Activated CD8-positive, alpha-beta memory T cell treated with anti-CD3 and anti-CD28 coated beads, Interleukin-2, amount 10 ng/mL, durations not matched to agents 7 days and 5 days (primary cell): ENCODE data around the gene IQGAP2. TPM values are rescaled to one million over a fixed set of nuclear protein-coding genes. Genes with fewer than 3 reads are reported as not detected.

Experiments
- ATAC-seq: fragments of 150-1000 bp; cut with Tn5 transposase; one replicate; pipeline ENCODE4 v1.10.0; 2021; ENCODE audit warnings: moderate library complexity
- CTCF ChIA-PET: fragments of 350-600 bp; sonication (Branson Sonifier 250); formaldehyde crosslinking; loops from one replicate; lab custom pipeline; 2021; ENCODE audit warnings: antibody characterized with exemption; lab: Charles Lee
- DNase-seq: peaks from one replicate; pipeline ENCODE4 v3.0.0-alpha.2; 2020
- H3K27ac Mint-ChIP-seq: one replicate; pipeline ENCODE4 v1.8.0; 2021; ENCODE audit warnings: mild to moderate bottlenecking, mixed read lengths
- H3K27me3 Mint-ChIP-seq: one replicate; pipeline ENCODE4 v1.8.0; 2021; ENCODE audit warnings: mixed read lengths
- H3K36me3 Mint-ChIP-seq: one replicate; pipeline ENCODE4 v1.8.0; 2021; ENCODE audit warnings: mild to moderate bottlenecking, mixed read lengths
- H3K4me1 Mint-ChIP-seq: one replicate; pipeline ENCODE4 v1.8.0; 2021; ENCODE audit warnings: mixed read lengths
- H3K4me3 Mint-ChIP-seq: one replicate; pipeline ENCODE4 v1.8.0; 2021; ENCODE audit warnings: mild to moderate bottlenecking, moderate library complexity, mixed read lengths
- H3K9me3 Mint-ChIP-seq: one replicate; pipeline ENCODE4 v1.8.0; 2022; ENCODE audit warnings: low read depth, mixed read lengths
- total RNA-seq, 2 experiments: library from RNA; stranded (reverse); gene quantifications; one replicate each; pipeline ENCODE4 v1.2.3, GENCODE V29; 2021

Gene IQGAP2
- total RNA-seq, 2 experiments from 2014 or later: 70.2 to 118 TPM

- peaks cover 67% of the 10 kb centered on the region for H3K36me3 Mint-ChIP-seq
- no peak for DNase-seq
- H3K27ac Mint-ChIP-seq: no peak overlapping the region
- no peak overlapping the region for H3K4me3 Mint-ChIP-seq
- H3K4me1 Mint-ChIP-seq: peaks cover 26% of the 10 kb centered on the region
- ATAC-seq: no peak
- H3K9me3 Mint-ChIP-seq: no peaks in the 10 kb centered on the region
- no peaks in the 10 kb centered on the region for H3K27me3 Mint-ChIP-seq
- CTCF ChIA-PET: interaction anchor here (0.8 kb wide), 2 partner anchors 9 to 11 kb away, joined by 3 to 4 read pairs; no protein-coding TSS in a partner anchor
Measured at GRCh38 chr5:76689321-76690036, 286.4 kb downstream of the IQGAP2 start.

GRCh38 chr5:76690037-76690679, 287.1 kb downstream of the IQGAP2 start:
- H3K36me3 Mint-ChIP-seq: peaks cover 66% of the 10 kb centered on the region
- no peaks in the 10 kb centered on the region for H3K27me3 Mint-ChIP-seq
- H3K4me1 Mint-ChIP-seq: peaks cover 27% of the 10 kb centered on the region
- no peaks in the 10 kb centered on the region for H3K9me3 Mint-ChIP-seq
- H3K4me3 Mint-ChIP-seq: no peak overlapping the region
- DNase-seq: no peak
- CTCF ChIA-PET: interaction anchor here (0.8 kb wide), 1 partner anchor 10 kb away, joined by 4 read pairs; no protein-coding TSS in a partner anchor
- no peak for ATAC-seq
- H3K27ac Mint-ChIP-seq: peak overlapping the region; percentile 17

- H3K36me3 Mint-ChIP-seq: peaks cover 66% of the 10 kb centered on the region
- no peaks in the 10 kb centered on the region for H3K9me3 Mint-ChIP-seq
- peaks cover 29% of the 10 kb centered on the region for H3K4me1 Mint-ChIP-seq
- no peaks in the 10 kb centered on the region for H3K27me3 Mint-ChIP-seq
- no peak for ATAC-seq
- H3K4me3 Mint-ChIP-seq: no peak overlapping the region
- DNase-seq: no peak
- CTCF ChIA-PET: interaction anchor here (3.7 kb wide), 1 partner anchor 84 kb away, joined by 18 read pairs; no protein-coding TSS in a partner anchor
- peak overlapping the region; percentile 79 for H3K27ac Mint-ChIP-seq
Measured at GRCh38 chr5:76690704-76691466, 287.8 kb downstream of the IQGAP2 start.

- CTCF ChIA-PET: interaction anchor here (1.5 to 3.7 kb wide), 2 partner anchors 14 to 83 kb away, joined by 4 to 18 read pairs; no protein-coding TSS in a partner anchor
- H3K4me3 Mint-ChIP-seq: peak overlapping the region; percentile 56
- peaks cover 34% of the 10 kb centered on the region for H3K4me1 Mint-ChIP-seq
- H3K9me3 Mint-ChIP-seq: no peaks in the 10 kb centered on the region
- peaks cover 66% of the 10 kb centered on the region for H3K36me3 Mint-ChIP-seq
- DNase-seq (no peak), ATAC-seq (peak; percentile 87)
- peak overlapping the region; percentile 79 for H3K27ac Mint-ChIP-seq
- no peaks in the 10 kb centered on the region for H3K27me3 Mint-ChIP-seq
Measured at GRCh38 chr5:76691467-76692273, 288.6 kb downstream of the IQGAP2 start.

- CTCF ChIA-PET: interaction anchor here (0.9 to 3.7 kb wide), 3 partner anchors 13 to 90 kb away, joined by 3 to 18 read pairs (median 4); no protein-coding TSS in a partner anchor
- H3K4me3 Mint-ChIP-seq: peak overlapping the region; percentile 56
- peaks cover 34% of the 10 kb centered on the region for H3K4me1 Mint-ChIP-seq
- DNase-seq (no peak), ATAC-seq (no peak)
- H3K27me3 Mint-ChIP-seq: no peaks in the 10 kb centered on the region
- peaks cover 61% of the 10 kb centered on the region for H3K36me3 Mint-ChIP-seq
- H3K9me3 Mint-ChIP-seq: no peaks in the 10 kb centered on the region
- peak overlapping the region; percentile 79 for H3K27ac Mint-ChIP-seq
Measured at GRCh38 chr5:76692274-76692540, 289.1 kb downstream of the IQGAP2 start.

- no peaks in the 10 kb centered on the region for H3K27me3 Mint-ChIP-seq
- no peak overlapping the region for H3K4me3 Mint-ChIP-seq
- peaks cover 59% of the 10 kb centered on the region for H3K36me3 Mint-ChIP-seq
- CTCF ChIA-PET: interaction anchor here (0.9 to 3.7 kb wide), 3 partner anchors 13 to 91 kb away, joined by 3 to 18 read pairs (median 4); no protein-coding TSS in a partner anchor
- no peak for DNase-seq
- H3K9me3 Mint-ChIP-seq: no peaks in the 10 kb centered on the region
- H3K4me1 Mint-ChIP-seq: peaks cover 34% of the 10 kb centered on the region
- no peak for ATAC-seq
- no peak overlapping the region for H3K27ac Mint-ChIP-seq
Measured at GRCh38 chr5:76692651-76693050, 289.6 kb downstream of the IQGAP2 start.

GRCh38 chr5:76693141-76693540, 290.1 kb downstream of the IQGAP2 start:
- H3K27ac Mint-ChIP-seq: no peak overlapping the region
- peaks cover 59% of the 10 kb centered on the region for H3K36me3 Mint-ChIP-seq

GRCh38 chr5:76694317-76694716, 291.2 kb downstream of the IQGAP2 start:
- CTCF ChIA-PET: interaction anchor here (1.1 to 3.7 kb wide), 2 partner anchors 80 kb away, joined by 3 to 18 read pairs; no protein-coding TSS in a partner anchor
- Mint-ChIP-seq H3K9me3 (no peaks in the 10 kb centered on the region), H3K4me3 (no peak overlapping the region), H3K27ac (no peak overlapping the region), H3K36me3 (peaks cover 60% of the 10 kb centered on the region), H3K4me1 (peaks cover 39% of the 10 kb centered on the region), H3K27me3 (no peaks in the 10 kb centered on the region)
- DNase-seq: no peak
- ATAC-seq: no peak

More at GRCh38 chr5:76693141-76693540, 290.1 kb downstream of the IQGAP2 start:
- ATAC-seq (no peak), DNase-seq (no peak)
- H3K4me1 Mint-ChIP-seq: peaks cover 34% of the 10 kb centered on the region
- H3K9me3 Mint-ChIP-seq: no peaks in the 10 kb centered on the region
- CTCF ChIA-PET: interaction anchor here (0.9 to 3.7 kb wide), 3 partner anchors 12 to 91 kb away, joined by 3 to 18 read pairs (median 4); no protein-coding TSS in a partner anchor
- H3K27me3 Mint-ChIP-seq: no peaks in the 10 kb centered on the region
- H3K4me3 Mint-ChIP-seq: no peak overlapping the region

GRCh38 chr5:76695346-76695745, 292.3 kb downstream of the IQGAP2 start:
- ATAC-seq (no peak), DNase-seq (no peak)
- peaks cover 35% of the 10 kb centered on the region for H3K4me1 Mint-ChIP-seq
- no peak overlapping the region for H3K27ac Mint-ChIP-seq
- no peak overlapping the region for H3K4me3 Mint-ChIP-seq
- CTCF ChIA-PET: interaction anchor here (0.5 to 1.1 kb wide), 2 partner anchors 79 to 242 kb away, joined by 3 read pairs; no protein-coding TSS in a partner anchor
- H3K36me3 Mint-ChIP-seq: peaks cover 53% of the 10 kb centered on the region
- H3K9me3 Mint-ChIP-seq: no peaks in the 10 kb centered on the region
- H3K27me3 Mint-ChIP-seq: no peaks in the 10 kb centered on the region

- Mint-ChIP-seq H3K4me3 (no peak overlapping the region), H3K36me3 (peaks cover 53% of the 10 kb centered on the region), H3K27me3 (no peaks in the 10 kb centered on the region), H3K4me1 (peaks cover 36% of the 10 kb centered on the region), H3K9me3 (no peaks in the 10 kb centered on the region), H3K27ac (no peak overlapping the region)
- DNase-seq (no peak), ATAC-seq (no peak)
- CTCF ChIA-PET: interaction anchor here (1.3 kb wide), 1 partner anchor 79 kb away, joined by 5 read pairs; no protein-coding TSS in a partner anchor
Measured at GRCh38 chr5:76696251-76696650, 293.2 kb downstream of the IQGAP2 start.

- ATAC-seq: no peak
- peaks cover 25% of the 10 kb centered on the region for H3K4me1 Mint-ChIP-seq
- H3K27ac Mint-ChIP-seq: no peak overlapping the region
- DNase-seq: no peak
- H3K4me3 Mint-ChIP-seq: no peak overlapping the region
- no peaks in the 10 kb centered on the region for H3K9me3 Mint-ChIP-seq
- H3K36me3 Mint-ChIP-seq: peaks cover 60% of the 10 kb centered on the region
- H3K27me3 Mint-ChIP-seq: no peaks in the 10 kb centered on the region
- CTCF ChIA-PET: no interaction called here
Measured at GRCh38 chr5:76697670-76698069, 294.6 kb downstream of the IQGAP2 start.

- H3K36me3 Mint-ChIP-seq: peaks cover 46% of the 10 kb centered on the region
- no peak for DNase-seq
- H3K4me3 Mint-ChIP-seq: no peak overlapping the region
- ATAC-seq: no peak
- H3K4me1 Mint-ChIP-seq: peaks cover 22% of the 10 kb centered on the region
- no peaks in the 10 kb centered on the region for H3K9me3 Mint-ChIP-seq
- CTCF ChIA-PET: interaction anchor here (1.5 to 2.4 kb wide), 2 partner anchors 13 to 74 kb away, joined by 3 to 9 read pairs; no protein-coding TSS in a partner anchor
- no peak overlapping the region for H3K27ac Mint-ChIP-seq
- H3K27me3 Mint-ChIP-seq: no peaks in the 10 kb centered on the region
Measured at GRCh38 chr5:76700571-76700970, 297.5 kb downstream of the IQGAP2 start.
